GM19240 (cell line): ENCODE data around the gene RDX.
"Not testable (repeated sequence)": the region's sequence is repeated elsewhere in the genome, so short reads cannot be mapped to it uniquely, and the experiment has no call there.

Source experiments
- DNase-seq: peaks from one replicate; pipeline ENCODE4 v3.0.0; 2011; ENCODE audit warnings: low spot score; ENCODE audit not compliant: insufficient read length

Gene RDX

DNA sequence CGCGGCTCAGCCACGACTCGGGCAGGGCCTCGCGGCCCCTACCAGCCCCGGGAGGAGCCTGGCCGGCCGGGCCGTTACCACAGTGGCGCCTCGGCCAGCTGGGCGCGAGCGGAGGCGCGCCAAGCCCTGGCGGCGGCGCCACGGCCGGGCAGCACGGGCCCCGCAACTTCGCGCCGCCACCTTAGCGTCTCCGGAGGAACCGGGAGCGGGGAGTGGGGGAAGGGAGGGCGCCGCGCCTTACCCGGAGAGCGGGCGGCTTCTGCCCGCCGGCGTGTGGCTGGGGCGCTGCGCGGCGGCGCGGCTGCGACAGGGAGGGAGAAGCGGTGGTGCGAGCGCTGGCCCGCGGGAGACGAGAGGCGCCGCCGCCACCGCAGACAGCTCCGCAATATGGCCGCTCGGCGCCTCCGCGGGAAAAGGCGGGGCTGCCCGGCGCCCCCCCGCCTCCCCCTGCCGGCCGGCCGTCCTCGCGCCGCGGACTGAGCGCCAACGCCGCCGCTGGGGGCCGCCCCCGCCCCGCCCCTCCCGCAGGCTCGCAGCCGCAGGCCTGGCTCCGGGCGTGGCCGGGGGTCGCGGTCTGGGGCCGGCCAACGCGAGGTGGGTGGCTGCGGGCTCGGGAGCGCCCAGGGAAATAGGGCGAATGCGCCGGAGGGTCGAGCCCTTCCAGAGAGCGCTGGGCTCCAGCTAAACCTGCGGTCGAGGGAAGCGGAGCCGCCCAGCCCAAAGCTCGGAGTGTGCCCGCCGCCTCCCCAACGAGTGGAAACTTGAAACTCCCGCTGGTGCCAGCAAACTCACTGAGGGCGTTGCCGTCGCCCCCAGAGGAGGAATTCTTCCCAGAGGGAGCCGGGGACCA lies at the start of gene RDX:
RDX (minus strand) TSS at position 389 of the 850 bp plus-strand sequence. CDS start 16,922 bp downstream, outside the sequence.
- peak; percentile 78 for DNase-seq

- no peak for DNase-seq
Measured at GRCh38 chr11:110345743-110346142, 49.3 kb upstream of the RDX start.

DNA sequence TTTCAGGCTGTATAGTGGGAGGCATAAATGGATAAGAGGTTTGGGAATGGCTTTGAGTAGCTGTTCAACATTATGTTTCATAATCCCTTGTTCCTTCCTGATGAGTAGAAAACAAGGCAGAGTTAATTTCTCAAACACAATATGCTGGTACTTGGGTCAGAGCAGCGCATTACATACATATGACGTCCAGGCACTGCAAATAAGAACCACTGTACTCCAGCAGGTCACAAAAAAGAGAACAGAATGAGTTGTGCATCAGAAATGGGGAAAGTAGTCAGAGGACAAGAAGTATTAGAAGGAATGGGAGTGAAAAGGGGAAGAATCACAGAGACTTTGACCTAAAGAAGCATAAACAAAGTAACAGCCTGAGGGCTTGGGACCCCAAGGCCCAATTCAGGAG lies 44.0 kb upstream of the RDX start:
- DNase-seq, result no peak

DNA sequence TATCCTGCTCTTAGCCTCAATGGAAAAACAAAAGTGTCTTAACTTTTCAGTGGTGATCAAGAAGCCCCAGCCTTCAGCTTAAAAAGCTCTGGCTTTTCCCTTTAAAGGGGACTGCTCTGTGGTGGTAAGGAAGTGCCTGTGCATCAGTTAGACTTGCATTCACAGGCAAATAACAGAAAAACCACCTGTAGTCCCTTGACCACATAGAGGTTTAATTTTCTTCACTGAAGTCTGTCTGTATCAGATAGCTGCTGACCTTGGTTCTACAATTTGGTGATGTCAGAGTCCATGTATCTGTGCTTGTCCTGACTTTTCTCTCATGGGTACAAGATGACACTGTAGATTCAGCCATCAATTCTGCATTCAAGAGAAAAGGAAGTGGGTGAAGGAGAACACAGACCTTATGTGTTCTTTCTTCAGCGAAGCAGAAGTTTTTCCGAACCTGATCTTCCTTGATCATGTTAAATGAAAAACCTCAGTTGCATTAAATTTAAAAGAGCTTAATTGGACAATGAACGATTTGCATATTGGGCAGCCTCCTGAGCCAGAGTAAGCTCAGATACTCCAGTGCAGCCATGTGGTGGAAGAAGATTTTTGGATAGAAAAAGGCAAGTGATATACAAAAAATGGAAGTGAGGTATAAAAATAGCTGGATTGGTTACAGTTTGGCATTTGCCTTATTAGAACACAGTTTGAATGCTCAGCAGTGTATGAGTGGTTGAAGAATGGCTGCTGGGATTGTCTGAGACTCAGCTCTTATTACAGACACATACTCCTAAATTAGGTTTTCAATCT lies 43.2 kb upstream of the RDX start:
- no peak for DNase-seq

DNA sequence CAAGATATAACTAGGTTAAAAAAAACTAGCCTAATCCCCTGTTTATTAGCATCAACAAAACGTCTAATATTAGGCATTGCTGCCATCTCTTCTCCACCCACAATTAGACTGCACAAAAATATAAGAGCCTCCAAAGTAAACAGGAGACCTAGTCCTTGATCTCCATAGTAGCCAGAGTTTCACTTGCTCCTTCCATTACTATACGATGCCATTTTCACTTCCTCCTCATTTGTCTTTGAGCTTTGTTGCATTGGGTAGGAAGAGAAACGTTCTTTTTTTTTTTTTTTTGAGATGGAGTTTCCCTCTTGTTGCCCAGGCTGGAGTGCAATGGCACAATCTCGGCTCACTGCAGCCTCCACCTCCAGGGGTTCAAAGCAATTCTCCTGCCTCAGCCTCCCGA lies 42.3 kb upstream of the RDX start:
- DNase-seq, result no peak

GRCh38 chr11:110337570-110338193 lies 41.3 kb upstream of the RDX start:
- no peak for DNase-seq

DNA sequence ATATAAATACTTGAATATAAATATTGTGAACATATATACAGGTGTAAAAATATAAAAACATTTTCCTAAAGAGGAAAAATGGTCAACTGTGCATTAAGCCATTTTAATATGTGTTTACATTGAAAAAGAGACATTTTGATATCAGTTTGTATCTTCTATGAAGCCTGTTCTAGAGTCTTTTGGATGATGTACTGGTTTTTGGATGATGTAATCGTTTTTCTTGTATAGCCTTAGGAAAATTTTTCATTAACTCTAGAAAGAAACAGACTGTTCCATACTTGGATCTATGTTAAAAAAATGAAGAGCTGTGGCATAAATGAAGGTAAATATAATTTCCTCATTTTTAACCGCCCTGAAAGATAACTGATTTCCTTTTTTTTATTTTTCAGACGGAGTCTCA lies 39.6 kb upstream of the RDX start:
- no peak for DNase-seq

DNA sequence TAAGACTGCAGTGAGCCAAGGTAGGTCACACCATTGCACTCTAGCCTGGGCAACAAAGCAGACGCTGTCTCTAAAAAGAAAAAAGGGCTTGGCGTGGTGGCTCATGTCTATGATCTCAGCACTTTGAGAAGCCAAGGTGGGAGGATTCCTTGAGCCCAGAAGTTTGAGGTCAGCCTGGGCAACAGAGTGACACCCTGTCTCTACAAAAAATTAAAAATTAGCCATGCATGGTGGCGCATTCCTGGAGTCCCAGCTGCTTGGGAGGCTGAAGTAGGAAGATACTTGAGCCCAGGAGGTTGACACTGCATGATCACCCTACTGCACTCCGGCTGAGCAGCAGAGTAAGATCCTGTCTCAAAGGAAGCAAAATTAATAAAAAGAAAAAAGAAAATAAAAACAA lies 38.9 kb upstream of the RDX start:
- DNase-seq, result no peak

- no peak for DNase-seq
Measured at GRCh38 chr11:110331626-110332025, 35.2 kb upstream of the RDX start.

- DNase-seq, result no peak
Measured at GRCh38 chr11:110329445-110329844, 33.0 kb upstream of the RDX start.

- DNase-seq, result no peak
Measured at GRCh38 chr11:110327508-110327907, 31.1 kb upstream of the RDX start.

DNA sequence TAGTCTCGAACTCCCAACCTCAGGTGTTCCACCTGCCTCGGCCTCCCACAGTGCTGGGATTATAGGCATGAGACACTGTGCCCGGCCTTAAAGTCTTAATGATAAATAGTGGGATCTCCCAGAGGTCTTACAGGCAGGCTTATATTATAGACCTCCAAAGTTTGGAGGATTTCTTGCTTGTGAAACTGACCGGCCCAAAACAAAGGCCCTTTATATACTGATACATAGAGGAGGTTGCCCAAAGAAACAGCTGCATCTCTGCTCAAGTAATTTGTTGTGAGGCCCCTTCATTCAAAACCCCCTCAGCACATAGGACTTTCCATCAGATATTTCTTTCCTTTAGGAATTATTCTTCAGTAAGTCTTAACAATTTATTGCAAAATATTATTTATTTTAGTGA lies 27.4 kb upstream of the RDX start:
- DNase-seq, result no peak

- DNase-seq, result no peak
Measured at GRCh38 chr11:110319501-110319900, 23.1 kb upstream of the RDX start.

DNA sequence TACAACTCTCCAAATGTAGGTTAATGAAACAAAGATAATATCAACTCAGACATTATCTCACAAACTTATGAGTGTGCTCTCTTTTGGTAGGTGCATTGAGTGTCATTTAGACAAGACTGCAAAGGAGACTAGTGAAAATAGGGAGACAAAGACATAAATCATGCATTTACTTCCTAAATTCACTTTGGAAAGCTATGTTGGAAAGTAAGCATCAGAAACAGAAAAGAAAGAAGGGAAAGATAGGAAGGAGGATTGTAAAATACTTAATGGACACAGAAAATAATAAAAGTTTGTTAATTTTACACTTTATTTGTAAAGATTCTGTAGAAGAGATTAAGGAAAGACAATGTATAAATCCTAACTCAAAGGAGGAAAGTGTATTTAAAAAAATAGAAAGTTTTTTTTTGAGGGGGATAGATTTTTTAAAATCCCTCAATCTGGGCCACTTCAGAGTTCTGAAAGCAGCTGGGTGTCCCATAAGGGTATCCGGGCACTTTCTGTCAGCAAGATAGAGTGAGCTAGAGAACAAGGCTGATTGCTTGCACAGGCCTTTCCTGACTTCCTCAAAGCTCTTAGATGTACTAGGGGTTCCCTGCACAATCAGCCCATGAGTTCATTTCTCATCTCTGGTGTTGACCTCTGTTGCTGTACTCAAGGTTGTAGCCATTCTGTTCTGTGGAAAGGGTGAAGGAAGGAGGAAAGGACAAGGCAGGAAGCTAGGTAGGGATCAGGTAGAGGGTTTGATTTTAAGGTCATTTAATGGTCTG lies 22.4 kb upstream of the RDX start:
- no peak for DNase-seq

DNA sequence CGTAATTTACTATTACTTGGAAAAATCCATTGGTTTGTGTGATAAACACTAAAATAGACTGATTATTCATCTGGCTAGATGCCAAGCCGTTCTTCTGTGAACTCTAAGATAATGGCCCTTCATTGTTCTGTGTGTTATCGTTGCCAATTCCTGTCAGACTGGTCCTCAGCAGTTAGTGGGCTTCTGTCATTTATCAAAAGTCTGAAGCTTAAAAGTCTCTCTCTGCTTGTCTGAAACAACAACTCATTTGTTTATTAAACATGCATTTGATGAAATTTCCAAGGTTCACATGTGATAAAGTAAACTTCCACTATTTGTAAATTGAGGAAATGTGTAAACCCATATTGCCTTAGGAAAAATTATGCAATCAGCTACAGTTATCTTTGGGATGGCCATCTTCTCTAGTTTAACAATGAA lies 21.1 kb upstream of the RDX start:
- no peak for DNase-seq

GRCh38 chr11:110314366-110315095 lies 18.1 kb upstream of the RDX start:
- no peak for DNase-seq

DNA sequence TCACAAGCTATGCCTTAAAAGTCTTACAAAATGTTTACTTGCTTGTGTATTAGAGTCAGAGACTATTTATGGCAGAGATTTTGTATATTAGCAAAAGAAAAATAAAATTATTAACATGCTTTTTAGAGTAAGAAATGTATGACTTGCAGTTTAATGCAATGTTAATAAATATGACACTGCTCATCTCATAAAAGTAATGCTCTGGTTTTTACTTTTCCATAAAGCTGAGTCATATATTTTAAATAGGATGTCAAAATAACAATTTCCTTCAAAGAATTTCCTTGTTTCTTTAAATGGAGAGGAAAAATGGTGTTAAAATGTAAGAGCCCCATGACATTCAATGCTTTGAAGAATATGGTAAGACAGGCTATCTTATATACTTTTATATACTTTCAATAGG lies 16.3 kb upstream of the RDX start:
- DNase-seq, result no peak

DNA sequence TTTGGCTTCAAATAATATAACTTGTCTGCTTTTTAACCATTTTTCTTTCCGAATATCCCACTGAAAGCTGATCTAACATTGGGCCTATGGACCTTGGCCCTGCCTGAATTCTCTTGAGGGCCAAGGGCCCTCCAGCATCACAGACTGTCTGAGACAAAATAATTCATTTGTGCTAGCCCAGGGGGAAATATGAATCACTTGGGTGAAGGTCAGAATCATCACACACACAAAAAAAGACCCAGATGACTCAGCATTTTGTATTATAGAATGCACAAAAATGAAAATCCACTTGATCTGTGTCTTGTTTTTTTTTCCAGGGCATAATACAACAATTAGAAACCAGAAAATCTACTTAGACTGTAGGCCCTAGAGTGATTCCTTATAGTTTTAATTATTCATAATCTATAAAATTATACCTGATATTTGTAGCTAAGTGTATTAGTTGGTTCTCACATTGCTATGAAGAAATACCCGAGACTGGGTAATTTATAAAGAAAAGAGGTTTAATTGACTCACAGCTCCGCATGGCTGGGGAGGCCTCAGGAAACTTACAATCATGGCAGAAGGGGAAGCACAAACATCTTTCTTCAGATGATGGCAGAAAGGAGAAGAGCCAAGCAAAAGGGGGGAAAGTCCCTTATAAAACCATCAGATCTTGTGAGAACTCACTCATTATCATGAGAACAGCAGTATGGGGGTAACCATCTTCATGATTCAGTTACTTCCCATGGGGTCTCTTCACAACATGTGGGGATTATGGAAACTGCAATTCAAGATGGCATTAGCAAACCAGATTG lies 15.6 kb upstream of the RDX start:
- no peak for DNase-seq

DNA sequence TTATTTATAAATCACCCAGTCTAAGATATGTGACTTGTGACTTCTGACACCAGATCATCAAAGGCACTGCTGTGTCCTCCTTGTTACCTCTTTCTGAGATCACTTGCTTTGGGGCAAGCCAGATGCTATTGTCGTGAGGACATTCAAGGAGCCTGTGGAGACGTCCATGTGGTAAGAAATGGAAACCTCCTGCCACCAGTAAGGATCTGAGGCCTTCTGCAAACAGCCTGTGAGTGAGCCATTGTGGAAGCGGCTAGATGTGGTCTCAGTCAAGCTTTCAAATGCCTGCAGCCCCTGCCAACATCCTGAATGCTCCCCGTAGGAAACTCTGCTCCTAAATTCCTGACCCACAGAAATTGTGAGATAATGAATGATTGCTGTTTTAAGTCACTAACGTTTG lies 11.7 kb upstream of the RDX start:
- no peak for DNase-seq

GRCh38 chr11:110306019-110306388 lies 9.6 kb upstream of the RDX start:
- not testable (repeated sequence) for DNase-seq
